HG02798 (cell line): ENCODE measurements around the gene ENTPD8.
"Not testable (repeated sequence)": the region's sequence is repeated elsewhere in the genome, so short reads cannot be mapped to it uniquely, and the experiment has no call there.

Source experiments
- ATAC-seq: cut with Tn5 transposase; IDR thresholded peaks from one replicate; pipeline ENCODE4 v1.9.1; 2021; ENCODE audit warnings: mild to moderate bottlenecking; ENCODE audit not compliant: unreplicated experiment, poor library complexity

Gene ENTPD8

GRCh38 chr9:137459601-137460362 is 18.6 kb upstream of the ENTPD8 start:
- ATAC-seq = no peak

- ATAC-seq = peak; percentile 74
Measured at GRCh38 chr9:137459152-137459600, 18.0 kb upstream of the ENTPD8 start, which contains the start of gene NSMF. TSS of gene NSMF (minus strand) at chr9:137459334. CDS start at chr9:137459102, 232 bp downstream.

GRCh38 chr9:137458194-137459151 is 17.3 kb upstream of the ENTPD8 start:
- no peak for ATAC-seq

GRCh38 chr9:137457406-137458193 is 16.4 kb upstream of the ENTPD8 start:
- ATAC-seq = no peak

GRCh38 chr9:137456864-137457405 is 15.8 kb upstream of the ENTPD8 start:
- ATAC-seq = no peak

- ATAC-seq = no peak
Measured at GRCh38 chr9:137456061-137456863, 15.1 kb upstream of the ENTPD8 start.

- ATAC-seq = no peak
Measured at GRCh38 chr9:137455359-137455991, 14.3 kb upstream of the ENTPD8 start.

- ATAC-seq = no peak
Measured at GRCh38 chr9:137454597-137455358, 13.6 kb upstream of the ENTPD8 start.

- ATAC-seq = peak; percentile 29
Measured at GRCh38 chr9:137454145-137454596, 13.0 kb upstream of the ENTPD8 start.

- peak; percentile 48 for ATAC-seq
Measured at GRCh38 chr9:137453643-137454081, 12.5 kb upstream of the ENTPD8 start.

GRCh38 chr9:137452761-137453642 is 11.8 kb upstream of the ENTPD8 start:
- ATAC-seq = no peak

- no peak for ATAC-seq
Measured at GRCh38 chr9:137452006-137452760, 11.0 kb upstream of the ENTPD8 start.

GRCh38 chr9:137451264-137452005 is 10.3 kb upstream of the ENTPD8 start:
- ATAC-seq = not testable (repeated sequence)

GRCh38 chr9:137450539-137451222 is 9.5 kb upstream of the ENTPD8 start:
- ATAC-seq = not testable (repeated sequence)
